ENCODE data around the gene OASL.

DNA sequence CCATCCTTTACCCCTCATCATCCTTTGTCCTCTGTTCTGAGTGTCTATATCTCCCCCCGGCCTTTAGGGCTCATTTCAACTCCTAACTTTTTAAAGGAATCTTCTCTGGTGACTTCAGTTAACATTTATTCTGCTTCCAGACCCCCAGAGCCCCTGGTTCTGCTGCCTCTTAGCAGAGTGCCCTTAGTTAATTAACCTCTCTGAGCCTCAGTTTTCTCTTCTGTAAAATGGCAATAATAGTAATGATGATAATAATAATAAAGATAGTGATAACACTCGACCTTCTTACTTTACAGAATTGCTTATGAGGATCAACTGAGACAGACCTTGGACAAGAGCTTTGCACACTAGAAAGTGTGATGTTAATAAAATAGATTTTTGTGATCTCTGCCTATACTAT is 16.3 kb downstream of the OASL start:
- TF ChIP-seq, protein P1, sequence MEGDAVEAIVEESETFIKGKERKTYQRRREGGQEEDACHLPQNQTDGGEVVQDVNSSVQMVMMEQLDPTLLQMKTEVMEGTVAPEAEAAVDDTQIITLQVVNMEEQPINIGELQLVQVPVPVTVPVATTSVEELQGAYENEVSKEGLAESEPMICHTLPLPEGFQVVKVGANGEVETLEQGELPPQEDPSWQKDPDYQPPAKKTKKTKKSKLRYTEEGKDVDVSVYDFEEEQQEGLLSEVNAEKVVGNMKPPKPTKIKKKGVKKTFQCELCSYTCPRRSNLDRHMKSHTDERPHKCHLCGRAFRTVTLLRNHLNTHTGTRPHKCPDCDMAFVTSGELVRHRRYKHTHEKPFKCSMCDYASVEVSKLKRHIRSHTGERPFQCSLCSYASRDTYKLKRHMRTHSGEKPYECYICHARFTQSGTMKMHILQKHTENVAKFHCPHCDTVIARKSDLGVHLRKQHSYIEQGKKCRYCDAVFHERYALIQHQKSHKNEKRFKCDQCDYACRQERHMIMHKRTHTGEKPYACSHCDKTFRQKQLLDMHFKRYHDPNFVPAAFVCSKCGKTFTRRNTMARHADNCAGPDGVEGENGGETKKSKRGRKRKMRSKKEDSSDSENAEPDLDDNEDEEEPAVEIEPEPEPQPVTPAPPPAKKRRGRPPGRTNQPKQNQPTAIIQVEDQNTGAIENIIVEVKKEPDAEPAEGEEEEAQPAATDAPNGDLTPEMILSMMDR (IDR thresholded peaks at IDR 0.05): no peak
- TF ChIP-seq POLR2A (IDR thresholded peaks at IDR 0.05): no peak
